Measurements from ENCODE around the gene PDCD6IP.

Gene PDCD6IP

DNA sequence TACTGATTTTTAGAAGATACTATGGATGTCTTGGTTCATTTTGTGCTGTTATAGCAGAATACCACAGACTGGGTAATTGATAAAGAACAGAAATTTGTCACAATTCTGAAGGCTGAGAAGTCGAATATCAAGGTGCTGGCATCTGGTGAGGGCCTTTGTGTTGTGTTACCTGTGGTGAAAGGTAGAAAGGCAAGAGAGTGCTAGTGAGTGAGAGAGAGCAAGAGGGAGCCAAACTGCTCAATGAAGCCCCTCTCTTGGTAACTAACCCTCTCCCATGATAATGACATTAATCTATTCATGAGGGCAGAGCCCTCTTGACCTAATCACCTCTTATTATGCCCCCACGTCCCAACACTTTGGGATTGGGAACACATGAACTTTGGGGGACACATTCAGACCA lies 31.3 kb downstream of the PDCD6IP start:
- Histone ChIP-seq H3K27me3 (ENCODE audit: control insufficient read depth, low read length) (no peaks in the 10 kb centered on the region), H4K20me1 (ENCODE audit: control insufficient read depth, insufficient read depth, low read depth, low read length) (no peaks in the 10 kb centered on the region), H3K79me2 (ENCODE audit: control insufficient read depth, low read length) (peaks cover 10% of the 10 kb centered on the region), H3K4me2 (ENCODE audit: low read length) (no peak overlapping the region), H3K9me2 (replicated peaks; ENCODE audit: control insufficient read depth, low read length) (no peaks in the 10 kb centered on the region), H3K4me1 (ENCODE audit: control insufficient read depth, low read length) (peaks cover 11% of the 10 kb centered on the region), H3K36me3 (ENCODE audit: control insufficient read depth, low read length) (peaks cover 78% of the 10 kb centered on the region), H3K4me3 (ENCODE audit: low read length) (no peak overlapping the region), H3K9me3 (ENCODE audit: control insufficient read depth, insufficient read depth, low read length) (no peaks in the 10 kb centered on the region), H3K27ac (ENCODE audit: low read depth, low read length) (no peak overlapping the region), H3F3A (ENCODE audit: control insufficient read depth, insufficient read depth) (peaks cover 4% of the 10 kb centered on the region; the same call in 1 of the 2 replicates)
- TF ChIP-seq, protein P1, sequence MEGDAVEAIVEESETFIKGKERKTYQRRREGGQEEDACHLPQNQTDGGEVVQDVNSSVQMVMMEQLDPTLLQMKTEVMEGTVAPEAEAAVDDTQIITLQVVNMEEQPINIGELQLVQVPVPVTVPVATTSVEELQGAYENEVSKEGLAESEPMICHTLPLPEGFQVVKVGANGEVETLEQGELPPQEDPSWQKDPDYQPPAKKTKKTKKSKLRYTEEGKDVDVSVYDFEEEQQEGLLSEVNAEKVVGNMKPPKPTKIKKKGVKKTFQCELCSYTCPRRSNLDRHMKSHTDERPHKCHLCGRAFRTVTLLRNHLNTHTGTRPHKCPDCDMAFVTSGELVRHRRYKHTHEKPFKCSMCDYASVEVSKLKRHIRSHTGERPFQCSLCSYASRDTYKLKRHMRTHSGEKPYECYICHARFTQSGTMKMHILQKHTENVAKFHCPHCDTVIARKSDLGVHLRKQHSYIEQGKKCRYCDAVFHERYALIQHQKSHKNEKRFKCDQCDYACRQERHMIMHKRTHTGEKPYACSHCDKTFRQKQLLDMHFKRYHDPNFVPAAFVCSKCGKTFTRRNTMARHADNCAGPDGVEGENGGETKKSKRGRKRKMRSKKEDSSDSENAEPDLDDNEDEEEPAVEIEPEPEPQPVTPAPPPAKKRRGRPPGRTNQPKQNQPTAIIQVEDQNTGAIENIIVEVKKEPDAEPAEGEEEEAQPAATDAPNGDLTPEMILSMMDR (IDR thresholded peaks at IDR 0.05; ENCODE audit: low read depth, low read length, poor library complexity, severe bottlenecking): no peak
- TF ChIP-seq EZH2phosphoT487 (IDR thresholded peaks at IDR 0.05; ENCODE audit: borderline replicate concordance, low read length): no peak

DNA sequence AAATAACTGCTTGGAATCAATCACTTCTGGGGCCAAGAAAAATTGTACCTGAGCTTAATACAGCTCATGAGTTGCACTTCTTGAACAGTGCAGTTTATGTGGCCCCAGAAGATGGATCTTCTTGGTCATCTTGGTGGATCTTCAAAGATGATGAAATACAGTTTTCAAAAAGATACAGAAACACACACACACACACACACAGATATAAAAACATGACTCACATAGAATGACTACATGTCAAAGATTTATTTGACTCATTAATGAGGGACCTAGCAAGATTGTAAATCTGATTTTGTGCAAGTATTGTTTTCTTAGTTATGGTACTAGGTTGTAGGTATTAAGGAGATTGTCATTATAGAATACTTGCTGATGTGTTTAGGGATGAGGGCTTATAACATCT lies 32.6 kb downstream of the PDCD6IP start:
- no peaks in the 10 kb centered on the region for H3K27me3 ChIP-seq (ENCODE audit: control insufficient read depth, low read length)
- no peaks in the 10 kb centered on the region for H3K9me3 ChIP-seq (ENCODE audit: control insufficient read depth, insufficient read depth, low read length)
- no peak overlapping the region for H3K4me3 ChIP-seq (ENCODE audit: low read length)
- no peak for TF ChIP-seq EZH2phosphoT487 (IDR thresholded peaks at IDR 0.05; ENCODE audit: borderline replicate concordance, low read length)
- TF ChIP-seq, protein P1 (IDR thresholded peaks at IDR 0.05; ENCODE audit: low read depth, low read length, poor library complexity, severe bottlenecking): no peak
- no peak overlapping the region for H3K27ac ChIP-seq (ENCODE audit: low read depth, low read length)
- no peak overlapping the region for H3K4me2 ChIP-seq (ENCODE audit: low read length)
- H3K79me2 ChIP-seq (ENCODE audit: control insufficient read depth, low read length): peaks cover 10% of the 10 kb centered on the region
- peaks cover 4% of the 10 kb centered on the region; the same call in 1 of the 2 replicates for H3F3A ChIP-seq (ENCODE audit: control insufficient read depth, insufficient read depth)
- H4K20me1 ChIP-seq (ENCODE audit: control insufficient read depth, insufficient read depth, low read depth, low read length): no peaks in the 10 kb centered on the region
- H3K36me3 ChIP-seq (ENCODE audit: control insufficient read depth, low read length): peaks cover 79% of the 10 kb centered on the region
- peaks cover 11% of the 10 kb centered on the region for H3K4me1 ChIP-seq (ENCODE audit: control insufficient read depth, low read length)
- no peaks in the 10 kb centered on the region for H3K9me2 ChIP-seq (replicated peaks; ENCODE audit: control insufficient read depth, low read length)

DNA sequence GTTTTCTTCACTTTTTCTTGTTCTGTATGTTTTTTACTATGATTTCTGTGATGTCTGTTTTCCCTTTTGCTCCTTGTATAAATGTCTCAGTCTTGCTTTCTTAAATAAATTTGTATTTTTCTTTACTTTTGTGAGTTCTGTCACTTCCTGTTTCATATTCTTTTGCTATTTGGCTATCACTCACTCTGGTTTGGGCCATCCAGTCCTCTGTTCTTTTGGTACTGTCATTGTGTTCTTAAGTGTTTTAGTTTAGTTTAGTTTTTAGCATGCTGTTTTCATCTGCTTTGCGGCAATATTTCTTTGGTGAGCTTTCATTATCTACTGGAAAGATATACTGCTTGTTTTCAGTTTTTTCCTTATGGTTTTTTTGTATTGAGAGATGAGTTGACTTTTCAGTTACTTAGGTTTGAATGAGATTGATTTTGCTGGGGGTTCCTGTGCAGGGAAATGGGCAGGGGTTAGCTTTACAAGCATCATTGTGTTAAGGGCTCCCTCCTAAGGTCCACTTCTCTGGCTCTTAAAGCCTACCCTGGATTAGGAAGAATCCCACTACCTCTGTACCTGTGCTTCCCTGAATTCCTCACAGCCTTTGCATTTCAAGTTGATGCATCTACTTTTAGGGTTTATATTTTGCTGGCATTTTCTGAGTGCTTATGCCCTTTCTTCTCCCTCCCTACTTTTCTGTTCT lies 35.1 kb downstream of the PDCD6IP start:
- Histone ChIP-seq H3K27ac (ENCODE audit: low read depth, low read length) (no peak overlapping the region), H3K36me3 (ENCODE audit: control insufficient read depth, low read length) (peaks cover 72% of the 10 kb centered on the region), H3K4me2 (ENCODE audit: low read length) (no peak overlapping the region), H4K20me1 (ENCODE audit: control insufficient read depth, insufficient read depth, low read depth, low read length) (no peaks in the 10 kb centered on the region), H3K4me3 (ENCODE audit: low read length) (no peak overlapping the region), H3K79me2 (ENCODE audit: control insufficient read depth, low read length) (peaks cover 10% of the 10 kb centered on the region), H3K9me3 (ENCODE audit: control insufficient read depth, insufficient read depth, low read length) (no peaks in the 10 kb centered on the region), H3F3A (ENCODE audit: control insufficient read depth, insufficient read depth) (peaks cover 4% of the 10 kb centered on the region; the same call in 1 of the 2 replicates), H3K4me1 (ENCODE audit: control insufficient read depth, low read length) (peaks cover 11% of the 10 kb centered on the region), H3K9me2 (replicated peaks; ENCODE audit: control insufficient read depth, low read length) (no peaks in the 10 kb centered on the region), H3K27me3 (ENCODE audit: control insufficient read depth, low read length) (no peaks in the 10 kb centered on the region)
- TF ChIP-seq EZH2phosphoT487 (IDR thresholded peaks at IDR 0.05; ENCODE audit: borderline replicate concordance, low read length): no peak
- TF ChIP-seq, protein P1 (IDR thresholded peaks at IDR 0.05; ENCODE audit: low read depth, low read length, poor library complexity, severe bottlenecking): no peak

Measured in DOHH2 (cell line).